HG03039 (cell line): ENCODE data around the gene AGXT.

Experiments used
- ATAC-seq: cut with Tn5 transposase; IDR thresholded peaks from one replicate; pipeline ENCODE4 v1.9.1; 2021; ENCODE audit warnings: mild to moderate bottlenecking, moderate library complexity; ENCODE audit not compliant: unreplicated experiment

AGXT gene

GRCh38 chr2:240912878-240913809 is 44.5 kb downstream of the AGXT start:
- ATAC-seq, result no peak

GRCh38 chr2:240913810-240914644 is 45.4 kb downstream of the AGXT start:
- no peak for ATAC-seq

- no peak for ATAC-seq
These were observed 46.3 kb downstream of the AGXT start for GRCh38 chr2:240914645-240915525.

- ATAC-seq, result no peak
These were observed 47.1 kb downstream of the AGXT start for GRCh38 chr2:240915526-240916341.

GRCh38 chr2:240916571-240917008 is 48.0 kb downstream of the AGXT start:
- ATAC-seq, result no peak

GRCh38 chr2:240917009-240917683 is 48.5 kb downstream of the AGXT start:
- no peak for ATAC-seq

- no peak for ATAC-seq
These were observed 49.1 kb downstream of the AGXT start for GRCh38 chr2:240917684-240918257.

- ATAC-seq, result no peak
These were observed 49.9 kb downstream of the AGXT start for GRCh38 chr2:240918258-240919091.

GRCh38 chr2:240919161-240919781 is 50.6 kb downstream of the AGXT start:
- no peak for ATAC-seq

GRCh38 chr2:240919786-240920782 is 51.5 kb downstream of the AGXT start:
- no peak for ATAC-seq

- ATAC-seq, result no peak
These were observed 52.2 kb downstream of the AGXT start for GRCh38 chr2:240920783-240921231.

GRCh38 chr2:240921311-240921994 is 52.8 kb downstream of the AGXT start:
- ATAC-seq, result no peak

GRCh38 chr2:240921995-240922244 is 53.3 kb downstream of the AGXT start:
- no peak for ATAC-seq

GRCh38 chr2:240922245-240922981 is 53.8 kb downstream of the AGXT start:
- ATAC-seq, result no peak

- no peak for ATAC-seq
These were observed 54.4 kb downstream of the AGXT start for GRCh38 chr2:240922982-240923537.
